Muscle of arm (tissue), 12 donors: ENCODE measurements around the gene SLC12A7. TPM values are rescaled to one million over a fixed set of nuclear protein-coding genes. Genes with fewer than 3 reads are reported as not detected.

Source experiments
- DNase-seq: peaks from one replicate; pipeline ENCODE4 v3.0.0-alpha.2; 2013
- polyA plus RNA-seq, 12 donors: library from polyadenylated mRNA; unstranded; fragments of 120-200 nt; gene quantifications; one replicate each; pipeline ENCODE4 v1.2.1, GENCODE V29; 2013; ENCODE audit not compliant: insufficient read length in 12 of 12

The SLC12A7 gene
- polyA plus RNA-seq, 12 donors = 6.5 to 19.8 (median 8.5) TPM; not detected in 1

DNA sequence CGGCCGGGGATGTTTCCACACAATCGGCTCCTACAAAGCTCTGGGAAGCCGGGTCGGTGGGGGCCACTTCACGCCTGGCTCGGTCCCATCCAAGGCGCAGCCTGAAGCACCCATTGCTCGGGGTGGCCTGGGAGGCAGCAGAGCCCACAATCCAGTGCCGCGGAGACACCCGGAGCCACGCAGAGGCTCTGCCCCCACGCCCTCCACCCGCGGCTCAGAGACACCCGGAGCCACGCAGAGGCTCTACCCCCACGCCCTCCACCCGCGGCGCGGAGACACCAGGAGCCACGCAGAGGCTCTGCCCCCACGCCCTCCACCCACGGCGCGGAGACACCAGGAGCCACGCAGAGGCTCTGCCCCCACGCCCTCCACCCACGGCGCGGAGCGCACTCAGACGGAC lies 31.9 kb downstream of the SLC12A7 start:
- no peak for DNase-seq

- no peak for DNase-seq
These were observed 32.4 kb downstream of the SLC12A7 start for GRCh38 chr5:1079486-1079885.

DNA sequence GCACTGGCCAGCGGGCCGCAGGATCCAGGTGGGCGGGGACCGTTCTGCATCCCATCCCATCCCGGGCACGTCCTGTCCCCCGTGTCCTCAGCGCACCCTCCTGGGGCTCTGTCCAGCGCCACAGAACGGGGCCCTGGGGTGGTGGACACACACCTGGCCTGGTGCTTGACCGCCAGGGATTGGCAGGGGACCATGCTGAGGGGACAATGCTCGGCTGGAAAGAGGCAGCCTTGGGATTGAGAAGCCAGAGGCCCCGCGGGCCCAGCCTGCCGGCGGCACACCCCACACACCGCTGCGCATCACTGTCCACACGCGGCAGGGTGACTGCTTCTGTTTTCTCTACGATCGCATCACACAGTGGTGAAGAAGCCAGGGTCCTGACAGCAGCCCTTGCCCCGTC lies 33.0 kb downstream of the SLC12A7 start:
- DNase-seq = no peak

GRCh38 chr5:1078206-1078605 lies 33.7 kb downstream of the SLC12A7 start:
- no peak for DNase-seq

- no peak for DNase-seq
These were observed 34.3 kb downstream of the SLC12A7 start for GRCh38 chr5:1077491-1078020.

DNA sequence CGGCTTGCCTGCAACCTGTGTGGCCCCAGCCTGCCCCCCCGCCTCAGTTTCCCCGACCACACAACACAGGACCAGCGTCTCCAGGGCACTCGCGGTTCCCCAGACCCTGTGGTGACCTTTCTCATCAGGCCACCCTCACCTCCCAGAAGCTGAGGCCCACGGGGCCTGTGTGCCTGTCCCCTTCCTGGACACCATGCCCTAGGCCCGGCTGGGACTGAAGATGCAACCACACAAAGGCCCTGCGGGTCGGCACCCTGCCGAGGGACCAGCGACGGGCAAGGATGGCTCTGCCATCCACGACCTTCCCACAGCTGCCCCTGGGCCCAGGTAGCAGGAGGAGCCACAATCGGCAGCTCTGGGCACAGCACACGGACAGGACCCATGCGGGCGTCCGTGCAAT lies 34.8 kb downstream of the SLC12A7 start:
- DNase-seq = no peak

DNA sequence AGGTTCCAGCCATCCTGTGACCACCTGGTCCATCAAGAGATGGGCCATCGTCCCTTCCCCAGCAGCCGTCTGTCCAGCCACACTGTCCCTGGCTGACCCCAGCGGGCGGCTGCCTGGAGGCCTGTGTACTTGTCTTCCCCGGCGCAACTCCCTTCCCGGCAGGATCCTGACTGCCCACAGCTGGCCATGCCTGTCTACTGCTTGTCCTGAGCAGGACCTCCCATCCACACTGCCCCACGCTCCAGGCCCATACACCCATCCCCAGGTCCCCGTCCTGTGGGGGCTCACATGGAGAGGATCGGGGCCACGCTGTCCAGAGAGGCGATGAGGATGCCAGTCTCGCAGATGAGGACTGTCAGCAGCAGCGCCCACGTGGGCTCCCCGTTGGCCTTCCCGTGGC lies 35.5 kb downstream of the SLC12A7 start:
- DNase-seq = no peak

- no peak for DNase-seq
These were observed 35.9 kb downstream of the SLC12A7 start for GRCh38 chr5:1075931-1076330.

DNA sequence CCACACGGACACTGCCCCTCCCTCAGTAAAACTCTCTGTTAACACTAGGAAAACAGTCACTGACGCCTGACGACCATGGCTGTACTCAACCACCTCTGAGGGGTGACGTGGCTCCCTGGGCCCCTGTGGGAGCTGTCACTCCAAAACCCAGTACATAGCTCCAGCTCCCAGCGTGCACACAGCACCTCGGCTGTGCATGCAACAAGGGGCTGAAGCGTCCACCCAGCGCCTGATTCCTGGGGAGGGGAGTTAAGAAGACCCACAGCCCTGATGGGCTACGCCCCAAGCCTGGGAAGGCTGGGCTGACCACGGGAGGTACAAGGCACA lies 36.3 kb downstream of the SLC12A7 start:
- DNase-seq = no peak

- no peak for DNase-seq
These were observed 36.9 kb downstream of the SLC12A7 start for GRCh38 chr5:1074816-1075554.

DNA sequence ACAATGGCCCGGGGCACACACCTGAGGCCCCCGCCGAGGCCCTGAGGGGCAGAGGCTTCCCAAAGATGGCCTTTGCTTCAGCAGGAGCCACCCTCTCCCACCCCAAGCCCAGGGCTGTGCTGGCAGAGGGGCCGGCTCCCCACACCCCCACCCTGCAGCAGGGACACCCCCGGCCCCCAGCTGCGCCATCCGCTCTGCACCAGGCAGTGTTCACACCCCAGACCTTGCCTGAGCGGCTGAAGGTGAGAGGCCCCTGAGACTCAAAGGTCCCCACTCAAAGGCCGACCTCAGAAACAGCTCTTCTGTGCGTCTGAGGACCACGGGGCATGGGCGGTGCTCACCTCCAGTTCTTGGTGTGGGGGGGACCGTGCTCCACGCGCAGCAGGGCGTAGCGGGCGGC lies 37.6 kb downstream of the SLC12A7 start:
- no peak for DNase-seq

GRCh38 chr5:1073239-1074102 lies 38.4 kb downstream of the SLC12A7 start:
- no peak for DNase-seq

GRCh38 chr5:1069720-1070088 lies 42.2 kb downstream of the SLC12A7 start:
- no peak for DNase-seq

GRCh38 chr5:1068895-1069719 lies 42.8 kb downstream of the SLC12A7 start:
- DNase-seq = no peak

DNA sequence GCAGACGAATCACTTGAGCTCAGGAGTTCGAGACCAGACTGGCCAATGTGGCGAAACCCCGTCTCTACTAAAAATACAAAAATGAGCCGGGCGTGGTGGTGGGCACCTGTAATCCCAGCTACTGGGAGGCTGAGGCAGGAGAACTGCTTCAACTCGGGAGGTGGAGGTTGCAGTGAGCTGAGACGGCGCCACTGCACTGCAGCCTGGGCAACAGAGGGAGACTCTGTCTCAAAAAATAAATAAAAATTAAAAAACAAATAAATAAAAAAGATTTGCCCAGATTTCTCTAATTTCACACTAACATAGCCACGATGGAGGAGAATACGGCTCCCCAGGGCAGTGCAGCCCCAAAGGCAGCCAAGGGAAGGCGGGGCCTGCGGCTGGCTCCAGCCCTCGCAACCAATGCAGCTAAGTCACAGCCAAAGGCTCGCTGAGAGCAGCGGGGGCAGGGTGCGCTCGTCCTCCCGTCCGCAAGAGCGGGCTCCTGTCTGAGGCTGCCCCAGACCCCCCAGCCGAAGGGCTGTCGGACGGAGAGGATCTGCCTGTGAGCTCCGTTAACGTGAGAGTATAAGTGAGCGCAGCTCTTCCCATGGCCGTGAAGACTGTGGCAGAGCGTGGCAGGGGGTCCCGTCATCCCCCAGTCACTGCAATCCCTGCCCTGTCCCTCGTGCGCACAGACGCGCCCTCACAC lies 43.5 kb downstream of the SLC12A7 start:
- DNase-seq = no peak

DNA sequence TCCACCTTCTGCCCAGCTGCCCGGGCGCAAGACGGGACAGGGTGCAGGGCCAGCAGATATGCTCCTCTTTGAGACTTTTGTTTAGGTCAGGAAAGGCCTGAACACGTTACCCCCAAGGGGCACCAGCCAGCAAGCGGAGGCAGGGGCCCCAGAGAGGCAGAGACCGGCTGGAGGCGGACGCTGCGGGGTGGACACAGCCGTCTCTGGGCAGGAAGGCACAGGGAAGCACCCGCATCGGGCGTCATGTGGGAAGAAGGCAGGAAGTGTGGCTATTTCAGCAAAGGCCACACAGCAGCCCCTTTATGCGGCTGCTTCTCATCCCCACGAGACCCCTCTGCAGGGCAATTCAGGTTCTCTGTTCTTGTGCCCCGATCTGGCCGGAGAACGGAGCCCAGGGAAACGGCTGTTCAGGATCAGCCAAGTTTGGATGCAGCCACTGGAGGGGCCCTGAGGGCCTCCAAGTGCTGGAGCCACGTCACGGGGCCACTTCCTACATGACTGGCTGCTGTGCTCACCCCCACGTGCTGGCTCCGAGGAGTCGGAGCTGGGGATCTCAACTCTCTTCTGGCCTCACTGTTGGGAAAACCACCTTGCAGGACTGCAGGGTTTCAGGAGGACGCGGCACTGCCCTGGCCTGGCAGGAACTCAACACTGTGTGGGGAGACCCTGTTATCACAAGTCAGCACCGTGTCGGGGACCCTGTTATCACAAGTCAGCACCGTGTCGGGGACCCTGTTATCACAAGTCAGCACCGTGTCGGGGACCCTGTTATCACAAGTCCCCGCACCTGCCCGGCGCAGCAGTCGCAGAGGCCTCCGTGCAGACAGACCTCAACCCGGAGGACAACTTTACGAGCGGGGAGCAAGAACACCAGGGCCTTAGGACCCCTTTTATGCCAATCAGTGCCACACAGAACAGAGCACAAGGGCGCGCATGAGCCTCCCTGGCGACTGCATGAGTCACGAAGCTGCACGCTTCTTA lies 44.4 kb downstream of the SLC12A7 start:
- DNase-seq = no peak

- DNase-seq = no peak
These were observed 45.2 kb downstream of the SLC12A7 start for GRCh38 chr5:1066676-1067075.

- DNase-seq = no peak
These were observed 45.8 kb downstream of the SLC12A7 start for GRCh38 chr5:1065891-1066650.

DNA sequence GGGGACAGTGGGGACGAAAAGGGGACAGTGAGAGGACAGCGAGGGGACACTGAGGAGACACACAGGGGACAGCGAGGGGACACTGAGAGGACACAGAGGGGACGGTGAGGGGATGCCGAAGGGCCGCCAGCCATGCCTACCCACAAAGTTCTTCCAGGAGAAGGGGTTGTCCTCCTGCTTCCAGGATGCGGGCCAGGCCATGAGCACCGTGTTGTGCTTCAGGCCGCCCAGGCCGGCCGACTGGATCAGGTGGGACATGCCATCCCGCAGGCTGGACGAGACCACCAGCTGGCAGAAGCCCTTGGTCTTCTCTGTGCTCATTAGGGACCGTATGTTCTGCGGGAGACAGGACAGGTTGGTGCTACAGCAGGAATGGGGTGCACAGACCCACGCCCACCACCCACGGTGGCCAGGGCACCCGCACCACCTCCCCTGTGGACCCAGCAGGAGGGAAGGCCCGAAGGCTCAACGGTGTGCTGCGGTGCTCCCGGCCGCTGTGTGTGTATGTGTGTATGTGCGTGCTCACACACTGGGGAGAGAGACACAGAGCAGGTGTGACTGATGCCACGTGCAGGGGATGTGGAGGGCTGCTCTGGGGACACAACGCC lies 46.6 kb downstream of the SLC12A7 start:
- DNase-seq = no peak
